HG02870 (cell line): ENCODE results near the gene NWD2.

ENCODE experiments used
- ATAC-seq: cut with Tn5 transposase; IDR thresholded peaks from one replicate; pipeline ENCODE4 v1.9.1; 2021; ENCODE audit warnings: mild to moderate bottlenecking, moderate library complexity; ENCODE audit not compliant: unreplicated experiment

NWD2 gene

DNA sequence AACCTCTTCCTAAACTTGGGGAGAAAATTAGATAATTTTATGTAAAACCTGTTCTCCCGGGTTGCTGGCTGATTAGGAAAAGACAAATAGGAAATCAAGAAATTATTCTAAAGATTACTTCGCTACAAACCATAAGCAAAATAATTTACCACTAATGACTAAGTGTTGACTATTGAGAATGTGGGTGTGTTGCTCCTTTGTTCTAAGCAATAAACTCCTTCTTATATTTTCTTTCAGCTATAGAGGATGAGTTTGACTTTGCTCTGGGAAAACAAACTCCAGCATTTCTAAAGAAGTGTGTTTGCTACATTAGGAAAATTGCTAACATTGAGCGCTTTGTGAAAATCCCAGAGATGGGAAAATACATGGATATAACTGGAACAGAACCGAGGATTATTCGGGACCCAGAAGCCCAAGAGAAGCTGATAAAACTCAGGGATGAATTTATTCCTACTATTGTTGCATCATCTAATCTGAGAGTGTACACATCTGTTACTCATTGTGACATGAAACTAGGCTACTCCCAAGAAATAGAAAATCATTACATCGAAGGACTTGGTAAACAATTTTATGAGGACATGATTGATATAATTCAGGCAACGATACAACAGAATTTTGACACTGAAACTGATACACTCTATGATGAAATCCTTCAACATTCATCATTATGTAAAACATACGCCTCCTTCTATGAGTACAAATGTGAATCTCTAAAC lies 194.2 kb downstream of the NWD2 start:
- no peak for ATAC-seq

DNA sequence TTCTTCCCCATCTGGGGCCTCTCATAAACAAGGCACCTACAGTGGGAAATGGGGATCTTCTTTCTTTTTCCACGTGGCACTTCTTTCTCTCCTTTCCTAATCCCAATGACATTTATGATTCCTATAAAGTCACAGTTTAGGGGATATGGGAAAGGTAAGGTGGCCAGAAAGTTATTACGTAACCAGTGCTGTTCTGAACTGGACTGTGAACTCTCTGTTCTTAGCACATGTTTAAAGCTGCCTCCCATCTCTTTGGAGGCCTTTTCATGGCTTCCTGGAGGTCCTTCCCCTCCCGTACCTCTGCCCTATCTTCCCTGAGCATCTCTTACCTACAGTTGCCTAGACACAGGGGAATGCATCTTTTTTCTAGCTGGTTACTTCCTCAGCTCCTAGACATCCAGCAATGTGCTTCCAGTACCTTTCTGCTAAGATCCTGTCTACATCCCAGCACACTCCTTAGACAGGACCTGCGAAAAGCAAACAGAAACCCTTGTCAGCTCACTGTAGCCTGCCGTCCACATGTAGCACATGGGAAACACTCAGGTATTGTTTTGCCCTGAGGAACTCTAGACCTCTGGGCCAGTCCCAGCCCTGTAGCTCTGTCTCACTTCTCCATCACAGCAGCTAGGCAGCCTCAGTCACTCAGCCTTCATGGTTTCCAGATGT lies 195.4 kb downstream of the NWD2 start:
- ATAC-seq: no peak

DNA sequence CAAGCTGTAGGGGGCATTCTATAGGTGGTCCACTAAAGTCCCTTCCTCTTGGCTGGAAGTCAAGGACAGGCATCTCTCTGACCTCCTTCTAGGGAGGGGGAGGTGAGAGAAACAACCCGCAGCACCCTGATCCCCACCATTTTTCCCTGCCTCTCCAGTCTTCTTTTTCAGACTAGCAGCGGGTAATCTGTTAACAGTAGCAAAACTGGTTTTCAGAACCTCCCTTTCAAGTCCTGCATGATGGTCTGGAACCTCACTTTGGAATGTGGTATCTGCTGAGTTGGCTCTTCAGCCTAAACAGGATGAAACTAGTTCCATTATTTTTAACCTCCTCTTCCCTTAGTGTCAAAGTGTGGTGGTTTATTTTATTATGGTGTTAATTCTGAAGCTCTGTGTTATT lies 196.0 kb downstream of the NWD2 start:
- no peak for ATAC-seq

DNA sequence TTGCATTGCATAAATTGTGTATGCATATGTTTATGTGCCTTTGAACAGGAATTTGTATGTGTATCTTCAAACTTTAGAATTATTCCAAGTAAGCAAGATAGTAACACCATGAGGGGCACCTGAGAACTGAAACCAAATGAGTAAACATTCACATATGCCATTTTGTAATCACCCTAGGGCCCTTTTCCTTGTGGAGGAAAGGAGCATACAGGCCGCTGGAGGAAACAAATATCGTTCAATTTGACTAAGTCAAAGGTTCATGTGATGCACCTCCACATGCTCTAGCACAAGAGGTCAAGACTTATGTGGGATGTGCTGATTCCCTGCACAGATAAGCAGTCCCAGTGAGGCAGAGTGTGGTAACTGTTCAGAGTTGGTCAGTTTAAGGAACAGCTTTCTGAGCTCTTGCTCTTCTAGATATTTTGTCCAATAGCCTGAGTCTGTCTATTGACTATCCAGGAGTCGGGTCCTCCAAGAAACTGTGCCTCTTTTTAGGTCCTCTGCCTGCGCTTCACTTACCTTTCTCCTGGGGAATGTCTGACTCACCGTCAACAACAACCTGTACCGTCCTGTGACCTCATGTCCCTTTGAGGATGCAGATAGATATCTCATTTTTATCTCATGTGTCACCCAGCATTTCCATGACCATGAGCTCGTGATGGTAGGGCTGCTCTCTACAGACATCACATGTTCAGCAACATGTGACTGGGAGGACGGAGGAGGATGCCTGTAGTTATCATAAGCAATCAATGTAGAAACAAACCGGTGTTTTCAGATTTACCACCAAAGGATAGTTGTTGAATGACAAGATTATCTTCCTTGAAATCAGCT lies 196.9 kb downstream of the NWD2 start:
- ATAC-seq: no peak

DNA sequence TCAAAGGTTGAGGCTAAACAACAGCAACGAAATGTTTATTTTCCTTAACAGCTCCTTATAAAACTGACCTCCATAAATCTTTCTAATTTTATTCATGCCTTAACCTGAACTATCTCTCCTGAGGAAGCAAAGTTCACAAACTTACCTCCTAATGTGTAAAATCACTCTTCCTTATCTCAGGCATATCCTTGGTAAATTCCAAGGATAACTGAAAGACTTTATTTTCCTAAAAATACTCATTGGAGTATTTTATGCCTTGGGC lies 197.4 kb downstream of the NWD2 start:
- ATAC-seq: no peak

DNA sequence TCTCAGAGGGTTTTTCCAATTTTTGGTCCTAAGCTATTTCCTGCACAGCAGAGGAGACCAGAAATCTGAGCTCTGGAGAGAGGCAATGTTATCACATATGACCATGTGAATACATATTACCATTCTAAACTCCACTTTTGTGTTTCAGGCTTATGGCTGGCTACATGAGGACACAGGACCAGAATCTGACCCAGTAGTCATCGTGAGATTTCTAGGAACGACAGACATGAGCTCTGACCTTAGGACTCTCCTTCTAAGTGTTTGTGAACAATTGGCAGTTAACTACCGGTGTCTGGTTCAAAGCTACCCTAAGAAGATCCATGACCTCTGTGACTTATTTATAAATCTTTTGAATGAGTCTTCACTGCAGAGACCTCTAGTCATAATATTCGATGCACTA lies 198.6 kb downstream of the NWD2 start:
- ATAC-seq: no peak

DNA sequence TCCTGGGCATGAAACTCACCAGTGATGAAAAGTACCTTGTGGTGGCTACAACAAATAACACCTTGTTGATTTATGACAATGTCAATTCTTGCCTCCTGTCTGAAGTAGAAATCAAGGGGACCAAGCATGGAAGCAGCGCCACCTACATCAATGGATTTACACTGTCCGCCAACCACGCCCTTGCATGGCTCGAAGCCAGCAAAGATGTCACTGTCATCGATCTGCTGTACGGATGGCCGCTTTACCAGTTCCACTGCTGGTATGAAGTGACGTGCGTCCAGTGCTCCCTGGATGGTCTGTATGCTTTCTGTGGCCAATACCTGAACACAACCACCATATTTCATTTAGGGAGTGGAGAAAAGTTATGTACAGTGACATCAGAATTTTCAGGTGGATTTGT lies 200.5 kb downstream of the NWD2 start:
- ATAC-seq: no peak

DNA sequence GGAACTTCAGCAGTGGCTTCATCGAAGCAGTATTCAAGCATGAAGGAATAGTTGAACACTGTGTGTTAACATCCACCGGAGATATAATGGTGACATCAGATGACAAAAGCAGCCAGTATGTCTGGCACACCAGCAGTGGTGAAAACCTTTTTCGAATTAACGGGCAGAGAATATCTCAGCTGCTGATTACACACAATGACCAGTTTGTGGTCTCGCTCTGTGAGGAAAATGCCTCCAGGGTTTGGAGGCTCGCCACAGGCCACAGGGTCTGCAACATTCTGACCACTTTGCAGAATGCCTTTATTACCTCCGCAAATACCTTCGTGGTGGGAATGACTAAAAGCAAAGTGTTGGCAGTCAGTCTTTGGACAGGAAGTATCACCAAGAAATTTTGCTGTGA lies 201.5 kb downstream of the NWD2 start:
- no peak for ATAC-seq

DNA sequence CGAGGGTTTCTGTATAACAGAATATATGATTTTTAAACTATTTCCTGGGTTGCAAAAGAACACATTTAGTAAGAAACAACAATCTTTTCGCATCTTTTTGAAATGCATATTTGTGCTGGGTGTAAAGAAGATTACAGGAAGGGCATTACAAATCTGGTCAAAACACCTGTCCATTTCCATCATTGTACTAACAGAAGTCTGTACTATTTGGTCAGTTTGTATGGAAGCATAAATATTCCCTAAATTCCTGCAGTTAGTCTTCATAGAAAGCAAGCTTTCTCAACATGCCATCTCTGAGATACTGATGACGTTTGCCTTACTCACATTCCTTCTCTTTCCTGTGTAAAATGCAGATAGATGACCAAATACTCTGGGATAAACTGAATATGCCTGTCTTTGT lies 203.3 kb downstream of the NWD2 start:
- no peak for ATAC-seq

DNA sequence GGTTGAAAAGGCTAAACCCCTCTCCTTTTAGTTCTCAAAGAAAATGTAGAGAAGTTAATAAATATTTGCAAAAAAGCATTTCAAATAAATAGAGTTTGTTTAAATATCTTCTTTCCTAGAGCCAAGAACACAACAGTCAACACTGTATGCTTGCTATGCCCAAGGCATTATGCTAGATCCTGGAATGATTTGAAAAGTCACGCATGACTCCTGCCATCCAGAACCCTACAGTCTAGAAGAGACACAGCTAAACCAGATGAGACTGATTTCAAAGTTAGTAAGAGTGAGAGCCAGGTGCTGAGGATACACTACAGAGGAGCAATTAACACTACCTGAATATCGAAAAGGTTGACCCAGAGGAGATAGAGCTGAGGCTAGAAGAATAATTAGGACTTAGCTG lies 205.8 kb downstream of the NWD2 start:
- ATAC-seq: no peak

DNA sequence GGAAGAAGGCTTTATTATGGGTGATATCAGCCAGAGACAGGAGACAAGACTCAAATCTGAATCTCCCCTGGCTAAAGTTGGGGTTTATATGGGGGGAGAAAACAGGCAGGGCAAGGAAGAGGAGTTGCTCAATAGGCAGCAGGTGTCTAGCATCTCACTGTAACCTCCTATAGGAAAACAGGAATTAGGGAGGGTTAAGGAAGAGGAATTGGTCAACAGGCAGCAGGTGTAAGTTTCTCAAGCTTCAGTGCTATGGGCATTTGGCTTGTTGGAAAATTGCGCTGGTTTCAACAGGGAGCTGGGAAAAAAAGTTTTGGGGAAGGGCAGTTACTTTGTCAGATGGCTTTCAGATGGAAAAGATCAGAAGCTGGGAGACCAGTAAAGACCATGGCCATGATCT lies 206.4 kb downstream of the NWD2 start:
- no peak for ATAC-seq

DNA sequence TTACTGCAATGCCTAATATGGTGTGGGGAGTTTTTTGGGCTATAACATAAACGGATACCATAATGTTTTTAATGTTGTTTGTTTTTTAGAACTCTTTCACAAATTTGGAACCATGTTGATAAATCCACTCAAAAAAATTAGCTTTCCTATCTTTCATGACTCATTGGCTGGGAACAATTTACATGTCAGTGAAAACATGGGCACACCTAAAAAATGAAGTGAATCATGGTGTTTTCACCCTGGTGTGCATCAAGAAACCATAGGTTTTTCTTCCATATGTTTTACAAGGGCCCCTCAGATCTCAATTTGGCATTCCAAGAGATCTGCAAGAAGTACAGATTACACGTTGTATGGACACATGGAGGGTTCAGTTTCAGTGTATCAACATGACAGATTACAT lies 207.1 kb downstream of the NWD2 start:
- ATAC-seq: no peak

DNA sequence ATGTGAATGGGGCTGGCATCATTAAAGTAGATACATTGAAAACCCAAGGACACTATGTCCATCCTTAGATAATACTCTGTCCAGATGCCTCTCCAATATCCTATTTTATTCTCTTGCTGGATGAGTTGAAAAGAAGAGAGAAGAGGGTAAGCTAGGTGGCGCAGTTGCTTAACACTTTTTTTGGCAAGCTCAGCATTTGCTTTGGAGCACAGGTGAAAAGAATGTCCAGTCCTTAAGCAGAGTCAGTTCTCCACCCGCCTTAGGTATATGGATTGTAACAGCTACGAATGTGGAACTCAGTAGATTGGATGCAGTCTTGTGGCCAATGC lies 208.4 kb downstream of the NWD2 start:
- ATAC-seq: peak; percentile 63

DNA sequence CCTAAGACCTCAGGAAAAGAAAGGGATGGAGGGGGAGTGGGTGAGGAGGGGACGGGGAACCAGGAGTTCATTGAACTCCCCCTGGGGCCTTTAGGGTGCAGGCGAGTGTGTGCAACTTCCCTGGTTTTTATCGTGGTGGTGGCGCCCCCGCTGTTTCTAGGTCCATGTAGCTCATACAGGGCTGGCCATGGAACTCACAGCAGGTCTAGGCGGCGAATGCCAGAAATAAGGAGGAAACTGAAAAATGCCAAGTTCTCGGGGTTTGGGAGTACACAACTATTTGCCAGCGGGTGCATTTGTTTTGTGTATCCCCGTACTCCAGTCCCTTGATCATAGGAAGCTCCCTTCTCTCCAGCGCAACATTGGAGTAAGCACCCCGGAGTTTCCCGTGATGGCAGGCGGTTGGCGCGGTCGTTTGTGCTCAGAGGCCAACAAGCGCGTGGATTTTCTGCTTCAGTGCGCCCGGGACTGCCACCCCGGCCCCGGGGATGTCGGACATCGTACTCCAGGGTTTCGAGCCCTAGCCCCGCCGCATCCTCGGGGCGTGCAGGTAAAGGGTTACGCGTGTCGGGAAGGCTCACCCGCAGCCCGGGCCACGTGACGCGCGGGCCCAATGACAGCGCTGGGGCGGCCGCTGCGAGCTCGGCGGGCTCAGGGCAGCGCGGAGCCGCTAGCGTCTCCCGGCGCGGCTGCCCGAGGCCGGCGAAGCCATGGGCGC lies 208.9 kb downstream of the NWD2 start:
- ATAC-seq: peak; percentile 79

DNA sequence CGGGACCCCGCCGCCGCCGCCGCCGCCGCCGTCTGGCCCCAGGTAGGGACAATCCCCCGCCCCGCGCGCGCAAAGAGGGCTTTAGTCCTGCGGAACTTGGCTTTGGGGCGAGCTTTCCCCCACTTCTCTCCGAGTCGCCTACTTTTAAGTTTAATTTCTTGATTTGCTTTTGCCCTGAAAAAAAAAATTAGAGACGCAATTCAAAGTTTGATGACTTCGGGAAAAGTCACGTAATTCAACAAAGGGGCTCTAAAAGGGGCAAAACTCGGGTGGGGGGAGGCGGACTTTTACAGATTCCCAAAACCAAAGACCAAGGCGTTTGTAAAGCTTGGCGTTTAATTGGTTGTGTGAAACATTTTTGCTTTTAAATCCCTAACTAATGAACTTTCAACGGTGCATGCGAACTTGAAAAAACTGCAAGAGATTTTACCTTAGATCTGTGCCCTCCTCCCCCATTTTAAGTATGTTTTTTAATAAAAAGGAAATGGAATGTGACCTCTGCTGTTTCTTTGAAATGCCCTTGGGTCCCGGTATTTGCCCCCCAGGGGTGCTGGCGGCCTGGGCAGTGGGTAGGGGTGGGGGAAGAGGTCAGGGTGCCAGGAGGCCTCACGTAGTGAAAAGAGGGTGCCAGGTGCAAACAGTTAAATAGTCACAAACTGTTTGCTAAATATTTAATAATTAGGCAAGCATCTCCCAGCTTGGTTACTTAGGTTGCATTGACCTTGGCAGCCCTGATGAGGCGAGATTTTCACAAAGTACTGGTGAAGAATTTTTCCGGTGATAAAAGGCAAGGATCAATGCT lies 209.7 kb downstream of the NWD2 start:
- ATAC-seq: no peak

DNA sequence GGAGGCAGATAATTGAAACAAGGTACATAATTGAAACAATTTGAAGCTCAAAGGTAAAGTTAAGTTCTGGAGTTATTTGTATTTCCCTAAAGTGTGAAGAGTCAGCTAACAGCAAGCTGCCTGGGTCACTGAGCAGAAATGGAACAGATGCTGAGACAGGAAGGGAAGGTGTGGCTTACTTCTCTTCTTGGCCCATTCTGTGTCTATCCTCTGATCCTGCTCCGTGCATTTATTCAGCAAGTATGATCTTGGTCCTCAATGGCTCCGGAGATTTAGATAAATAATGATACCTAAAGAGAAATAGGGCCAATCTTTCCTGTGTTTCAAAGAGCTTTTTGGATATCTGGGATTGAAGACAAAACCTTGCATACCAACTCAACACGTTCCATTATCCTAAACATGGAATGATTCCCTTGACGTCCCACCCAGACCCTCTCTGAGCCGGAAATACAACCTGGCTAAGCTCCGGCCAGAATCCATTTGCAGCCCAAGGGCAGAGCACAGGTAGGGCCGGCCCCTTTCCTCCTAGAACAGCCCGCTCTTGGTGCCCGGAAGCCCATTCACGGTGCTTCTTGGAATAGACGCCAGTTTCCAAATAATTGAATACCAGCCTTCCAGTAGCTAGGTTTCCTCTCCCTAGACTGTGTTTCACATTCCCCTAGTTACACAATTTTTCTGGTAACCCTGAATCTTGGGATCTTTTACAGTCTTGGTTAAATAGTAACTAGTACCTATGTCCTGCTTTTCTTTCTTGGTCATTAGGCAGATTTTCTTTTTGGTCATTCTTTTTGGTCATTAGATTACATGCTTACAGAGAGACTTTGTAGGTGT lies 211.0 kb downstream of the NWD2 start:
- ATAC-seq: no peak

DNA sequence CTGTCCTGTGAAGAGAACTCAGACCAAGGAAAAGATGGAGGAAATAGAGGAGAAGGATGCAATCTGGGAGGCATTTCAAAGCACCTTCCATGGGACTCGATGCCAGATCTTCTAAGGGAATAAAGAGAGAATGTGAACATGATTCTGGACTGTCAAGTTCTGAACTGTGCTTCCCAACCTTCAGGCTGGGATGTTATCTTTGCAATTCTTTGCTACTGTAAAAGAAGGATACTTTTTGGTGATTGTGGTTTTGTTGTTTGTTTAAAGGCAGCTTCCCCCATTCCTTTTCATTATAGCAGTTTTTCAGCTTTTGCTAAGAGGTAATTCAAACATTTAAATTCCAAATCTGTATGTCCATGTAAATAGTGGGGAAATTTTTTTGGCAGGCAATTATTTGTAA lies 217.3 kb downstream of the NWD2 start:
- no peak for ATAC-seq

DNA sequence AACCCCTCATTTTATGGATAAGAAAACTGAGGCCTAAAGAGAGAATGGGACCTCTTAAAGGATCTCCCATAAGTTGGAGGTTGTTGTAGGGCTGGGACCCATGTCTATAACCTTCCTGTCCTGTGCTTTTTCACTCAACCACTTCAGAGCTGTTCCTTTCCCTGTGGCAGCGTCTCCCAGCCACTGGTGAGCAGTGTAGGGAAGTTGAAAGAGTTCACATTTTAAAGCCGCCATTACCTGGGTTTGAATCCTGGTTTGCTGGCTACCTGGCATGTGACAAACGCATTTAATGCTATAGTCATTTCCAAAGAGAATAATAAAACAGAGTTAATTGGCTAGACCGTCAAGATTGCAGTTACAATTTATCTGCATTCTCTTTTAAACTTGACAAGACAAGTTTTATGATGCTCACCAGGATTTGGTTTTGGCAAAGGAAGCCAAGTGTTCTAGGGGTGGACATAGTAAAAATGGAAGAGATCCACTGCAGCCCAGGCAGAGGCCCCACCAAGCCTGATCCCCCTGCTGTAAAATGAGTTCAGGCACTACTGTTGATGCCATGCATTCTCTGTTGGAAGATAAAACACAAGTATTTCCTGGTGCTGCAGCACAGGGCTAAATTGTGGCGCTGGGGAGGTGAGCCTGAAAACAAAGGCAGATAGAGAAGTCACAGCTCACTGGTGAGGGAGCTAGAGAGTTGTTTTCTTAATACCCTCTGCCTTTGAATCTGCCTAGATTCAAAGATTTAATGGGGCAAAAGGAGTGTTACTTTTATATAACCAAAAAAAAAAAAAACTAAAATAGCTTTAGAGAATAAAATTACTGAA lies 218.7 kb downstream of the NWD2 start:
- ATAC-seq: no peak
